ENCODE data around the gene HSD17B2.

The HSD17B2 gene

GRCh38 chr16:82085011-82085779, 50.1 kb downstream of the HSD17B2 start:
- no peak overlapping the region for H3K4me2 ChIP-seq (ENCODE audit: low read depth, low read length)
- no peaks in the 10 kb centered on the region for H3K79me2 ChIP-seq (ENCODE audit: low read length)
- no peak overlapping the region for H3K27ac ChIP-seq (ENCODE audit: low read length)
- no peak overlapping the region for H3K4me3 ChIP-seq (ENCODE audit: low read length)
- TF ChIP-seq CTCF (IDR thresholded peaks at IDR 0.05; ENCODE audit: low read length) (no peak), EZH2phosphoT487 (IDR thresholded peaks at IDR 0.05; ENCODE audit: low read length) (no peak), EZH2 (optimal IDR thresholded peaks at IDR 0.05; ENCODE audit: low read depth, low read length) (no peak)
- H4K20me1 ChIP-seq (ENCODE audit: insufficient read depth, low read length) = no peaks in the 10 kb centered on the region
- no peaks in the 10 kb centered on the region for H3F3A ChIP-seq (ENCODE audit: insufficient read depth, low read length)
- DNase-seq = no peak
- H3K9ac ChIP-seq (ENCODE audit: low read length) = no peak overlapping the region
- no peaks in the 10 kb centered on the region for H3K4me1 ChIP-seq (ENCODE audit: low read length)
- H3K9me2 ChIP-seq (replicated peaks; ENCODE audit: insufficient read depth, low read length) = no peaks in the 10 kb centered on the region
- no peak overlapping the region for H2AFZ ChIP-seq (ENCODE audit: low read length)
- H3K9me3 ChIP-seq (replicated peaks; ENCODE audit: insufficient read depth, low read length) = no peaks in the 10 kb centered on the region
- no peaks in the 10 kb centered on the region for H3K36me3 ChIP-seq (replicated peaks; ENCODE audit: insufficient read depth, low read length)
- no peaks in the 10 kb centered on the region for H3K27me3 ChIP-seq (replicated peaks; ENCODE audit: insufficient read depth, low read length)

- H3K9me3 ChIP-seq (replicated peaks; ENCODE audit: insufficient read depth, low read length) = no peaks in the 10 kb centered on the region
- H3K9ac ChIP-seq (ENCODE audit: low read length) = no peak overlapping the region
- no peaks in the 10 kb centered on the region for H3K36me3 ChIP-seq (replicated peaks; ENCODE audit: insufficient read depth, low read length)
- no peaks in the 10 kb centered on the region for H3K79me2 ChIP-seq (ENCODE audit: low read length)
- no peak for DNase-seq
- H3K9me2 ChIP-seq (replicated peaks; ENCODE audit: insufficient read depth, low read length) = no peaks in the 10 kb centered on the region
- no peak overlapping the region for H3K27ac ChIP-seq (ENCODE audit: low read length)
- H3K4me3 ChIP-seq (ENCODE audit: low read length) = no peak overlapping the region
- no peaks in the 10 kb centered on the region for H4K20me1 ChIP-seq (ENCODE audit: insufficient read depth, low read length)
- no peak overlapping the region for H3K4me2 ChIP-seq (ENCODE audit: low read depth, low read length)
- no peaks in the 10 kb centered on the region for H3F3A ChIP-seq (ENCODE audit: insufficient read depth, low read length)
- no peaks in the 10 kb centered on the region for H3K4me1 ChIP-seq (ENCODE audit: low read length)
- H3K27me3 ChIP-seq (replicated peaks; ENCODE audit: insufficient read depth, low read length) = no peaks in the 10 kb centered on the region
- no peak overlapping the region for H2AFZ ChIP-seq (ENCODE audit: low read length)
- TF ChIP-seq EZH2 (optimal IDR thresholded peaks at IDR 0.05; ENCODE audit: low read depth, low read length) (no peak), EZH2phosphoT487 (IDR thresholded peaks at IDR 0.05; ENCODE audit: low read length) (no peak), CTCF (IDR thresholded peaks at IDR 0.05; ENCODE audit: low read length) (no peak)
Measured at GRCh38 chr16:82088483-82088882, 53.4 kb downstream of the HSD17B2 start.

GRCh38 chr16:82091241-82091640, 56.2 kb downstream of the HSD17B2 start:
- Histone ChIP-seq H3K4me3 (ENCODE audit: low read length) (no peak overlapping the region), H3F3A (ENCODE audit: insufficient read depth, low read length) (no peaks in the 10 kb centered on the region), H4K20me1 (ENCODE audit: insufficient read depth, low read length) (no peaks in the 10 kb centered on the region), H3K4me2 (ENCODE audit: low read depth, low read length) (no peak overlapping the region), H3K36me3 (replicated peaks; ENCODE audit: insufficient read depth, low read length) (no peaks in the 10 kb centered on the region), H3K27me3 (replicated peaks; ENCODE audit: insufficient read depth, low read length) (no peaks in the 10 kb centered on the region), H3K9me3 (replicated peaks; ENCODE audit: insufficient read depth, low read length) (no peaks in the 10 kb centered on the region), H3K9ac (ENCODE audit: low read length) (no peak overlapping the region), H3K27ac (ENCODE audit: low read length) (no peak overlapping the region), H3K4me1 (ENCODE audit: low read length) (no peaks in the 10 kb centered on the region), H3K79me2 (ENCODE audit: low read length) (no peaks in the 10 kb centered on the region), H2AFZ (ENCODE audit: low read length) (no peak overlapping the region), H3K9me2 (replicated peaks; ENCODE audit: insufficient read depth, low read length) (no peaks in the 10 kb centered on the region)
- no peak for TF ChIP-seq CTCF (IDR thresholded peaks at IDR 0.05; ENCODE audit: low read length)
- no peak for TF ChIP-seq EZH2phosphoT487 (IDR thresholded peaks at IDR 0.05; ENCODE audit: low read length)
- TF ChIP-seq EZH2 (optimal IDR thresholded peaks at IDR 0.05; ENCODE audit: low read depth, low read length) = no peak
- no peak for DNase-seq

All from MM.1S (cell line).